Neural cell (in vitro differentiated cells): ENCODE data around the gene TMCO1. TPM values are rescaled to one million over a fixed set of nuclear protein-coding genes. Genes with fewer than 3 reads are reported as not detected.

Source experiments
- H2AFZ ChIP-seq: fragments of 200-600, 300-800 bp; sonication (generic), shearing (Covaris generic); 2 replicates; pipeline ENCODE4 v1.6.0; 2014; ENCODE audit warnings: low read depth, mild to moderate bottlenecking, antibody characterized with exemption, low read length, moderate library complexity
- H3F3A ChIP-seq: fragments of 200-600 bp; shearing (Covaris generic); 2 replicates; pipeline ENCODE4 v1.6.1; 2016; ENCODE audit warnings: mild to moderate bottlenecking, moderate library complexity, mixed read lengths, antibody characterized with exemption, low read length; ENCODE audit not compliant: insufficient read depth, poor library complexity, severe bottlenecking
- H3K27ac ChIP-seq: fragments of 200-600, 300-800 bp; sonication (generic), shearing (Covaris generic); 2 replicates; pipeline ENCODE4 v1.5.1; 2014; ENCODE audit warnings: mild to moderate bottlenecking, low read length, moderate library complexity
- H3K27me3 ChIP-seq: fragments of 300-800, 200-600 bp; sonication (generic), shearing (Covaris generic); 2 replicates; pipeline ENCODE4 v1.6.0; 2014; ENCODE audit warnings: mild to moderate bottlenecking, low read depth, low read length, moderate library complexity; ENCODE audit not compliant: insufficient read depth
- H3K36me3 ChIP-seq: fragments of 300-800, 200-600 bp; sonication (generic), shearing (Covaris generic); 2 replicates; pipeline ENCODE4 v1.5.1; 2014; ENCODE audit warnings: mild to moderate bottlenecking, antibody characterized with exemption, low read length, moderate library complexity; ENCODE audit not compliant: insufficient read depth
- H3K4me2 ChIP-seq: fragments of 300-800, 200-600 bp; sonication (generic), shearing (Covaris generic); 2 replicates; pipeline ENCODE4 v1.6.0; 2014; ENCODE audit warnings: mild to moderate bottlenecking, low read length
- H3K4me3 ChIP-seq: fragments of 300-800, 200-600 bp; sonication (generic), shearing (Covaris generic); 2 replicates; pipeline ENCODE4 v1.5.1; 2014; ENCODE audit warnings: mild to moderate bottlenecking, low read length, moderate library complexity
- H3K79me2 ChIP-seq: fragments of 200-600 bp; shearing (Covaris generic); replicated peaks from 2 replicates; pipeline ENCODE4 v1.6.0; 2014; ENCODE audit warnings: mild to moderate bottlenecking, low read length, moderate library complexity; ENCODE audit not compliant: insufficient read depth
- H3K9ac ChIP-seq: fragments of 300-800, 200-600 bp; sonication (generic), shearing (Covaris generic); 2 replicates; pipeline ENCODE4 v1.6.1; 2016; ENCODE audit warnings: mild to moderate bottlenecking, low read length, mixed read lengths
- H3K9me2 ChIP-seq: fragments of 200-600 bp; shearing (Covaris generic); 2 replicates; pipeline ENCODE4 v1.6.1; 2016; ENCODE audit warnings: mild to moderate bottlenecking, low read length, mixed read lengths; ENCODE audit not compliant: insufficient read depth
- H3K9me3 ChIP-seq: fragments of 200-600, 300-800 bp; sonication (generic), shearing (Covaris generic); 2 replicates; pipeline ENCODE4 v1.6.1; 2016; ENCODE audit warnings: mild to moderate bottlenecking, mixed run types, low read length, moderate library complexity, mixed read lengths
- H4K20me1 ChIP-seq: fragments of 200-600 bp; shearing (Covaris generic); 2 replicates; pipeline ENCODE4 v1.6.1; 2016; ENCODE audit warnings: mild to moderate bottlenecking, mixed run types; ENCODE audit not compliant: insufficient read depth
- CTCF ChIP-seq: fragments of 450-650 bp; IDR thresholded peaks from 2 replicates; pipeline ENCODE4 v1.5.1; 2014; ENCODE audit warnings: antibody characterized with exemption, mild to moderate bottlenecking, moderate library complexity; ENCODE audit not compliant: poor library complexity, severe bottlenecking
- EP300 ChIP-seq: fragments of 450-650 bp; conservative IDR thresholded peaks from 2 replicates; pipeline ENCODE4 v1.6.1; 2014; ENCODE audit warnings: antibody characterized with exemption, mild to moderate bottlenecking, moderate library complexity; ENCODE audit not compliant: poor library complexity, severe bottlenecking
- EZH2 ChIP-seq: fragments of 200-600, 300-800 bp; shearing (Covaris generic), sonication (generic); IDR thresholded peaks from 2 replicates; pipeline ENCODE4 v1.6.1; 2014; ENCODE audit warnings: antibody characterized with exemption, low read length, borderline replicate concordance, mild to moderate bottlenecking; ENCODE audit not compliant: insufficient read depth, poor library complexity, severe bottlenecking
- MXI1 ChIP-seq: fragments of 450-650 bp; conservative IDR thresholded peaks from 2 replicates; pipeline ENCODE4 v1.6.1; 2014; ENCODE audit warnings: antibody characterized with exemption, mild to moderate bottlenecking; ENCODE audit not compliant: poor library complexity, severe bottlenecking
- POLR2AphosphoS5 ChIP-seq: IDR thresholded peaks from 2 replicates; pipeline ENCODE4 v1.6.1; 2012
- RAD21 ChIP-seq: fragments of 450-650 bp; conservative IDR thresholded peaks from 2 replicates; pipeline ENCODE4 v1.6.1; 2014; ENCODE audit warnings: antibody characterized with exemption, mild to moderate bottlenecking, moderate library complexity
- REST ChIP-seq: IDR thresholded peaks from 2 replicates; pipeline ENCODE4 v1.6.1; 2012; ENCODE audit warnings: borderline replicate concordance
- SMC3 ChIP-seq: fragments of 450-650 bp; conservative IDR thresholded peaks from 2 replicates; pipeline ENCODE4 v1.6.1; 2014; ENCODE audit warnings: antibody characterized with exemption, mild to moderate bottlenecking, moderate library complexity; ENCODE audit not compliant: poor library complexity
- TAF1 ChIP-seq: IDR thresholded peaks from 2 replicates; pipeline ENCODE4 v1.6.1; 2012; ENCODE audit warnings: low read depth
- polyA plus RNA-seq: library from polyadenylated mRNA; depleted of rRNA; stranded (reverse); fragments of >200 nt; gene quantifications from 2 replicates; pipeline ENCODE4 v1.2.3, GENCODE V29; 2014

TMCO1 gene
- polyA plus RNA-seq, 1 donor from 2014 or later, result 137 TPM

GRCh38 chr1:165795894-165796293 lies 27.2 kb upstream of the TMCO1 start:
- Histone ChIP-seq H3K79me2 (no peaks in the 10 kb centered on the region), H3K9ac (no peak overlapping the region), H3K9me2 (no peaks in the 10 kb centered on the region), H3K4me3 (no peak overlapping the region), H2AFZ (no peak overlapping the region), H3K4me2 (no peak overlapping the region), H3F3A (no peaks in the 10 kb centered on the region), H3K27me3 (no peaks in the 10 kb centered on the region), H3K27ac (no peak overlapping the region), H3K9me3 (no peaks in the 10 kb centered on the region), H3K36me3 (no peaks in the 10 kb centered on the region), H4K20me1 (no peaks in the 10 kb centered on the region)
- no peak for TF ChIP-seq EZH2

GRCh38 chr1:165793951-165794350 lies 25.3 kb upstream of the TMCO1 start:
- no peak overlapping the region for H2AFZ ChIP-seq
- no peaks in the 10 kb centered on the region for H3K36me3 ChIP-seq
- H3K27me3 ChIP-seq, result no peaks in the 10 kb centered on the region
- H3K9ac ChIP-seq, result no peak overlapping the region
- no peaks in the 10 kb centered on the region for H3K9me2 ChIP-seq
- no peaks in the 10 kb centered on the region for H4K20me1 ChIP-seq
- H3K4me2 ChIP-seq, result no peak overlapping the region
- H3K9me3 ChIP-seq, result no peaks in the 10 kb centered on the region
- no peak for TF ChIP-seq MXI1
- no peak for TF ChIP-seq POLR2AphosphoS5
- no peak for TF ChIP-seq SMC3
- no peak for TF ChIP-seq REST
- no peak for TF ChIP-seq CTCF
- TF ChIP-seq RAD21, result no peak
- TF ChIP-seq EP300, result no peak
- TF ChIP-seq EZH2, result no peak
- no peak for TF ChIP-seq TAF1
- no peak overlapping the region for H3K4me3 ChIP-seq
- no peaks in the 10 kb centered on the region for H3K79me2 ChIP-seq
- H3K27ac ChIP-seq, result no peak overlapping the region
- H3F3A ChIP-seq, result no peaks in the 10 kb centered on the region

DNA sequence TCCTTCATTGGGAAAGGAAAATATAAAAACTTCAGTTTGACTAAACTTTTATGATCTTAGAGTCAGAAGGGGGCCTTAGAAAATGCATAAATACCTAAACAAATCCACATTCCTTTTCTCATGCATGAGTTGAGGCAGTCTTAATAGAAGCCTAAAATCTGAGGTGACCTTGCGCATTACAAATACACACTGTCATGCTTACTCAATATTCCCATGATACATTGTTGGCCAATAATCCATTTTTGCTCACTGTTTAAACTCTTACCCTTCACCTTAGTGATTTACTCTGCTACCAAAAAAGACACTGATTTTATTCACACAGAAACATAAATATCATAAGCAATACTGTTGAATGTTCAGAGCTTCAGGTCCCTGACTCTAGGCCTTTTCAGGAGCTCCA lies 19.1 kb upstream of the TMCO1 start:
- Histone ChIP-seq H2AFZ (no peak overlapping the region), H3F3A (no peaks in the 10 kb centered on the region)

More for the DNA sequence above, 19.1 kb upstream of the TMCO1 start:
- no peak overlapping the region for H3K27ac ChIP-seq
- no peaks in the 10 kb centered on the region for H3K9me2 ChIP-seq
- H3K4me2 ChIP-seq, result no peak overlapping the region
- TF ChIP-seq CTCF, result no peak
- no peak for TF ChIP-seq EP300
- TF ChIP-seq POLR2AphosphoS5, result no peak
- no peak for TF ChIP-seq TAF1
- TF ChIP-seq MXI1, result no peak
- TF ChIP-seq REST, result no peak
- TF ChIP-seq RAD21, result no peak
- TF ChIP-seq SMC3, result no peak
- no peak for TF ChIP-seq EZH2
- no peaks in the 10 kb centered on the region for H4K20me1 ChIP-seq
- no peaks in the 10 kb centered on the region for H3K79me2 ChIP-seq
- H3K4me3 ChIP-seq, result no peak overlapping the region
- H3K36me3 ChIP-seq, result no peaks in the 10 kb centered on the region
- no peaks in the 10 kb centered on the region for H3K27me3 ChIP-seq
- H3K9me3 ChIP-seq, result no peaks in the 10 kb centered on the region
- no peak overlapping the region for H3K9ac ChIP-seq
